CD4-positive, CD25-positive, alpha-beta regulatory T cell (primary cell): ENCODE results near the gene TRIO. TPM values are rescaled to one million over a fixed set of nuclear protein-coding genes. Genes with fewer than 3 reads are reported as not detected.

Experiments
- ATAC-seq, 2 donors: fragments of 150-1000 bp; cut with Tn5 transposase; one replicate each; pipeline ENCODE4 v1.10.0; 2021; ENCODE audit warnings: low read depth in 2 of 2, moderate number of reproducible peaks in 2 of 2, moderate library complexity in 1 of 2
- DNase-seq, 3 donors: peaks; one replicate each; pipeline versions ENCODE4 v3.0.0 to v3.0.0-alpha.2; 2012 to 2022; ENCODE audit warnings: mixed read lengths in 1 of 3
- H3K27ac ChIP-seq: one replicate; pipeline ENCODE4 v1.7.0; 2013; ENCODE audit warnings: mild to moderate bottlenecking, low read length; ENCODE audit not compliant: insufficient read depth, poor library complexity, severe bottlenecking
- H3K27me3 ChIP-seq: one replicate; pipeline ENCODE4 v1.7.0; 2013; ENCODE audit warnings: low read length; ENCODE audit not compliant: control insufficient read depth, insufficient read depth
- H3K36me3 ChIP-seq: one replicate; pipeline ENCODE4 v1.7.0; 2013; ENCODE audit warnings: mild to moderate bottlenecking, low read length, moderate library complexity; ENCODE audit not compliant: control insufficient read depth, insufficient read depth
- H3K4me1 ChIP-seq: 2 replicates; pipeline ENCODE4 v1.7.0; 2013; ENCODE audit warnings: mild to moderate bottlenecking, low read length; ENCODE audit not compliant: insufficient read depth, control insufficient read depth, poor library complexity, severe bottlenecking
- H3K4me3 ChIP-seq: one replicate; pipeline ENCODE4 v1.7.0; 2013; ENCODE audit warnings: low read depth, mild to moderate bottlenecking, low read length, moderate library complexity
- H3K9me3 ChIP-seq, 2 experiments: 1 replicate in 1 of 2; 2 replicates in 1 of 2; pipeline ENCODE4 v1.7.0; 2013; ENCODE audit warnings: low read length in 2 of 2, mild to moderate bottlenecking in 1 of 2, moderate library complexity in 1 of 2; ENCODE audit not compliant: control insufficient read depth in 2 of 2
- H3K27ac Mint-ChIP-seq, 3 donors: one replicate each; pipeline ENCODE4 v1.8.0; 2020 to 2022; ENCODE audit warnings: mild to moderate bottlenecking in 3 of 3, mixed read lengths in 3 of 3, moderate library complexity in 2 of 3
- H3K27me3 Mint-ChIP-seq: one replicate; pipeline ENCODE4 v1.8.0; 2022; ENCODE audit warnings: mild to moderate bottlenecking, mixed read lengths
- H3K36me3 Mint-ChIP-seq: one replicate; pipeline ENCODE4 v1.8.0; 2020; ENCODE audit warnings: mixed read lengths
- H3K4me1 Mint-ChIP-seq, 4 donors: one replicate each; pipeline ENCODE4 v1.8.0; 2020 to 2022; ENCODE audit warnings: mixed read lengths in 4 of 4, mild to moderate bottlenecking in 1 of 4
- H3K4me3 Mint-ChIP-seq, 4 donors: one replicate each; pipeline ENCODE4 v1.8.0; 2020 to 2022; ENCODE audit warnings: mild to moderate bottlenecking in 4 of 4, mixed read lengths in 4 of 4, moderate library complexity in 3 of 4
- H3K9me3 Mint-ChIP-seq, 7 donors: one replicate each; pipeline ENCODE4 v1.8.0; 2020 to 2022; ENCODE audit warnings: mixed read lengths in 7 of 7, mild to moderate bottlenecking in 3 of 7, moderate library complexity in 2 of 7
- polyA plus RNA-seq, 4 donors: library from polyadenylated mRNA; unstranded; fragments of 300-500 nt; fragmentation: Illumina TruSeq; gene quantifications; one replicate each; pipeline ENCODE4 v1.2.3, GENCODE V29; 2021
- total RNA-seq: library from RNA; stranded (reverse); gene quantifications from one replicate; pipeline ENCODE4 v1.2.3, GENCODE V29; 2022

Gene TRIO
- total and polyA plus RNA-seq, 5 donors from 2014 or later, result 1.2 to 7.6 (median 1.8) TPM

GRCh38 chr5:14302330-14302729, 159.2 kb downstream of the TRIO start:
- H3K27ac ChIP-seq, result no peak overlapping the region
- Mint-ChIP-seq H3K36me3 (no peaks in the 10 kb centered on the region), H3K27me3 (no peaks in the 10 kb centered on the region), H3K4me1 (no peaks in the 10 kb centered on the region), H3K4me3 (no peak overlapping the region), H3K27ac (no peak overlapping the region), H3K9me3 (peaks cover 0 to 1% (median 0%) of the 10 kb centered on the region in 7 donors)
- H3K4me3 ChIP-seq, result no peak overlapping the region
- ATAC-seq, result no peak
- no peaks in the 10 kb centered on the region for H3K4me1 ChIP-seq
- no peaks in the 10 kb centered on the region for H3K27me3 ChIP-seq
- no peak for DNase-seq
- H3K36me3 ChIP-seq, result no peaks in the 10 kb centered on the region
- H3K9me3 ChIP-seq, result no peaks in the 10 kb centered on the region

DNA sequence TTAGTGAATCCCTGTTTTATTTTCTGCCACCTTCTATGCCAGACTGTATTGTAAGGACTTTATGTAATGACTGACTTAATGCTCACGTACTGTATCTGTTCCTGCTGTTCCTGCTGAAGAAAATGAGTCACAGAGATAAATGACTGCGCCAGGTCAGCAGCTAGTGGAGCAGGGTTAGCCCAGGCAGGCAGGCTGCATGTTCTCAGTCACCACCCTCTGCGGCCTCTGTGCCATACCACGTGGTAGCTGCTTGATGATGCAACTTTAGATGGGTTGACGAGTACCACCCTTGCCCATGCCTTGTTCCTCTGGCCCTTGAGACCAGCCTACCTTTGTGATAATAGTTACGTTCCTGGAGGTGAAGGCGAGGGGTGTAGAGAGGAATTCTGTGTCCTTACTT, 161.9 kb downstream of the TRIO start:
- no peaks in the 10 kb centered on the region for H3K27me3 Mint-ChIP-seq
- no peaks in the 10 kb centered on the region for H3K4me1 ChIP-seq
- no peaks in the 10 kb centered on the region for H3K36me3 ChIP-seq
- no peaks in the 10 kb centered on the region for H3K27me3 ChIP-seq
- no peak overlapping the region for H3K27ac Mint-ChIP-seq
- H3K27ac ChIP-seq, result no peak overlapping the region
- DNase-seq (no peak), ATAC-seq (no peak)
- no peak overlapping the region for H3K4me3 Mint-ChIP-seq
- no peaks in the 10 kb centered on the region for H3K4me1 Mint-ChIP-seq
- peaks cover 0 to 2% (median 0%) of the 10 kb centered on the region in 7 donors for H3K9me3 Mint-ChIP-seq
- peaks cover 8% of the 10 kb centered on the region for H3K36me3 Mint-ChIP-seq
- no peak overlapping the region for H3K4me3 ChIP-seq
- no peaks in the 10 kb centered on the region for H3K9me3 ChIP-seq

DNA sequence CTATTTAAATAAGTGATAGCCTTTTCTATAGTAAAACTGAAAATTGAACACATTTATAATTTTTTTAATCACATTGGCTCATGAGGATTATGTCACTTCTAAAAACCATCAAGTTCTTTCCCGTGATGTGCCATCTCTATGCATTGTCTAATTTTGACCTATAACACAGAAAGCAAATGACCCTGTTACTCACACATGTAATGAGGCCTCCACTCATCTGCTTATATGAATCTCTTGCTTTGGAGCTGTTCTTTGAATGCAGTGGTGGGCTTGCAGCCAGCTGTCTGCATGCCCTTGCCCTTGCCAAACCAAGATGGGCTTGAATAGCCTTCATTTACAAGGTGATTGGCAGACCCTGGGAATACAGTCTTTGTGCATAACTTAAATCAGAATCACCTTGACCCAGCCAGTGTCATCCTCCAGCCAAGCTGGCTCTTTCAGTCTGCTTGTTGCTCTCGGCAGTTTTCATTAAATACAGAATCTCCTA, 163.2 kb downstream of the TRIO start:
- Mint-ChIP-seq H3K4me3 (no peak overlapping the region), H3K4me1 (no peaks in the 10 kb centered on the region), H3K27me3 (no peaks in the 10 kb centered on the region), H3K27ac (no peak overlapping the region), H3K9me3 (peaks cover 0 to 2% (median 0%) of the 10 kb centered on the region in 7 donors), H3K36me3 (peaks cover 8% of the 10 kb centered on the region)
- no peak overlapping the region for H3K27ac ChIP-seq
- DNase-seq, result no peak
- H3K9me3 ChIP-seq, result no peaks in the 10 kb centered on the region
- ATAC-seq, result no peak
- H3K4me3 ChIP-seq, result no peak overlapping the region
- H3K36me3 ChIP-seq, result no peaks in the 10 kb centered on the region
- H3K4me1 ChIP-seq, result no peaks in the 10 kb centered on the region
- H3K27me3 ChIP-seq, result no peaks in the 10 kb centered on the region

DNA sequence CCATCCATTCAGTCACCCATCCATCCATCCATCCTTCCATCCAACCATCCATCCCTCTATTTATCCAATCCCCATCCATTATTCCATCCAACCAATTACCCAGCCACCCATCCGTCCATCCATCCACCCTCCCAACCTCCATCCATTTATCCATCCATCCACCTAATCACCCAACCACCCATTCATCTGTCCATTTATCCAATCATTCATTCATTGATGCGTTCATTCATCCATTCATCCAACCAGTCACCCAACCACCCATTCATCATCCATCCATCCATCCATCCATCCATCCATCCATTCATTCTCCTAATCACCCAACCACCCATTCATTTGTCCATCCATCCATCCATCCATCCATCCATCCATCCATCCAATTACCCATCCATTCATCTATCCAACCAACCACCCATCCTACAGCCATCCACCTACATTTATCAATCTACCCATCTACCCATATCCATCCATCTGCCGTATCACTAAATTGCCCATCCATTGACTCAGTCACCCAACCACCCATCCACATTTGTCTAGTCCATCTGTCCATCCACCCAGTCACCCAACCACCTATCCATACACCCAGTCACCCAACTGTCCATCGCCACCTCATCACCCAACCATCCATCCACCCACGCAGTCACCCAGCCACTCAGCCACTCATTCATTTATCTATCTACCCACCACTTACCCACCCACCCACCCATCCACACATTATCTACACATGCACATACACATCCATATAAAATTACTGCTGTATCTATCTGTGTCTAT, 165.4 kb downstream of the TRIO start:
- no peak for ATAC-seq
- Mint-ChIP-seq H3K27ac (no peak overlapping the region), H3K9me3 (peaks cover 0 to 2% (median 0%) of the 10 kb centered on the region in 7 donors), H3K4me1 (no peaks in the 10 kb centered on the region), H3K36me3 (peaks cover 8% of the 10 kb centered on the region), H3K4me3 (no peak overlapping the region), H3K27me3 (peaks cover 3% of the 10 kb centered on the region)
- Histone ChIP-seq H3K4me3 (no peak overlapping the region), H3K36me3 (no peaks in the 10 kb centered on the region), H3K4me1 (no peaks in the 10 kb centered on the region), H3K27me3 (peaks cover 2% of the 10 kb centered on the region), H3K27ac (no peak overlapping the region), H3K9me3 (no peaks in the 10 kb centered on the region)
- no peak for DNase-seq

- peaks cover 4% of the 10 kb centered on the region for H3K27me3 Mint-ChIP-seq
- no peaks in the 10 kb centered on the region for H3K4me1 Mint-ChIP-seq
- no peak overlapping the region for H3K27ac Mint-ChIP-seq
- Histone ChIP-seq H3K9me3 (no peaks in the 10 kb centered on the region), H3K36me3 (no peaks in the 10 kb centered on the region), H3K4me1 (no peaks in the 10 kb centered on the region), H3K27me3 (peaks cover 2% of the 10 kb centered on the region), H3K27ac (no peak overlapping the region), H3K4me3 (no peak overlapping the region)
- ATAC-seq, result no peak
- no peak for DNase-seq
- H3K36me3 Mint-ChIP-seq, result peaks cover 8% of the 10 kb centered on the region
- H3K9me3 Mint-ChIP-seq, result peaks cover 0 to 2% (median 0%) of the 10 kb centered on the region in 7 donors
- H3K4me3 Mint-ChIP-seq, result no peak overlapping the region
Observed at GRCh38 chr5:14309199-14309598, 166.1 kb downstream of the TRIO start.

DNA sequence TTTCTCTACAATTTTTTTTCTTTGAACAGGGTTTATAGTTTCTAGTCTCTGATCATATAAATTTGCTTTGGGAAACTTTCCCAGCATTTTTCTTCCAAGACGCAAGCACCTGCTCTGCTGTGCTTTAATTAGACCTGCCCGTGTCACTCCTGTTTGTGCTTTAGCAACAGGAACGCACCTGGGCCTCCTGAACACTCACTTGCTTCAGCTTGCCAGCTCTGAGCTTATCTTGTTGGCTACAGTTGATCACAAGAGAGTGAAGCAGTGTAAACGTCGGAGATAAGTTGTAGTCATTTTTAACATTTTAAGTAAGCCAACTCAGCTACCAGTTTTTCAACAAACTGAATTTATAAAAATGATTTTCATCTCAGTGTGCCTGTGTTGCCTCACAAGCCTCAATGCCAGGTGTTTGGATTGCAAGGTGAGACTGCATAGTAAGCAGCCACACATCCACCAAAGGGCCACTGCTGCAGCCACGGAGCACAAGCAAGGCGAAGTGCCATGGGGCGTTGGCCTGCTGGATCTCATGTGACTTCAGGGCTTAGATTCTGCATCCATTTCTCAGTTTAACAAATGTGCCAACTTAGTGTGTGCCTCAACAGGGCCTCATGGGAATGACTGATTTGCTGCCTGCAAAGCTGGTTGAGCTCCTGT, 166.9 kb downstream of the TRIO start:
- Mint-ChIP-seq H3K4me3 (no peak overlapping the region), H3K36me3 (peaks cover 8% of the 10 kb centered on the region), H3K27ac (no peak overlapping the region), H3K4me1 (no peaks in the 10 kb centered on the region), H3K27me3 (peaks cover 4% of the 10 kb centered on the region), H3K9me3 (peaks cover 0 to 2% (median 0%) of the 10 kb centered on the region in 7 donors)
- H3K27me3 ChIP-seq, result peaks cover 2% of the 10 kb centered on the region
- DNase-seq (no peak), ATAC-seq (no peak)
- no peak overlapping the region for H3K4me3 ChIP-seq
- no peaks in the 10 kb centered on the region for H3K4me1 ChIP-seq
- H3K27ac ChIP-seq, result no peak overlapping the region
- H3K9me3 ChIP-seq, result no peaks in the 10 kb centered on the region
- H3K36me3 ChIP-seq, result no peaks in the 10 kb centered on the region

- H3K4me1 Mint-ChIP-seq, result no peaks in the 10 kb centered on the region
- ATAC-seq, result no peak
- no peak overlapping the region for H3K4me3 Mint-ChIP-seq
Observed at GRCh38 chr5:14310901-14311300, 167.8 kb downstream of the TRIO start.

More at GRCh38 chr5:14310901-14311300, 167.8 kb downstream of the TRIO start:
- Mint-ChIP-seq H3K27ac (no peak overlapping the region), H3K27me3 (peaks cover 4% of the 10 kb centered on the region), H3K36me3 (peaks cover 8% of the 10 kb centered on the region), H3K9me3 (peaks cover 0 to 2% (median 0%) of the 10 kb centered on the region in 7 donors)
- Histone ChIP-seq H3K27ac (no peak overlapping the region), H3K9me3 (no peaks in the 10 kb centered on the region), H3K4me1 (no peaks in the 10 kb centered on the region), H3K36me3 (no peaks in the 10 kb centered on the region), H3K27me3 (peaks cover 2% of the 10 kb centered on the region), H3K4me3 (no peak overlapping the region)
- DNase-seq, result no peak
